T-cell (primary cell): ENCODE data around the gene PNRC1. TPM values are rescaled to one million over a fixed set of nuclear protein-coding genes. Genes with fewer than 3 reads are reported as not detected.
"Not testable (repeated sequence)": the region's sequence is repeated elsewhere in the genome, so short reads cannot be mapped to it uniquely, and the experiment has no call there.

Source experiments
- ATAC-seq, 4 experiments: fragments of 200-7000 bp in 3 of 4; fragments of 150-1000 bp in 1 of 4; cut with Tn5 transposase; replicated peaks in 1 of 4; 1 replicate in 3 of 4; 2 replicates in 1 of 4; pipeline ENCODE4 v1.10.0; 2021; ENCODE audit warnings: moderate library complexity in 3 of 4, mild to moderate bottlenecking in 2 of 4, moderate number of reproducible peaks in 1 of 4
- CTCF ChIA-PET, 2 donors: fragments of 300-600 bp; sonication (Branson Sonifier 250); formaldehyde crosslinking; loops; one replicate each; lab custom pipeline; 2022; ENCODE audit warnings: antibody characterized with exemption in 2 of 2; lab: Charles Lee
- POLR2A ChIA-PET, 2 donors: fragments of 300-600 bp; sonication (Branson Sonifier 250); formaldehyde crosslinking; loops; one replicate each; lab custom pipeline; 2022; ENCODE audit warnings: antibody characterized with exemption in 2 of 2; lab: Charles Lee
- DNase-seq, 35 experiments: peaks; one replicate each; pipeline versions ENCODE4 v3.0.0 to v3.0.0-alpha.2; 2013 to 2023
- H3K27ac ChIP-seq: one replicate; pipeline ENCODE4 v1.5.1; 2013; ENCODE audit warnings: low read length
- H3K27me3 ChIP-seq, 2 experiments: replicated peaks in 1 of 2; 1 replicate in 1 of 2; 2 replicates in 1 of 2; pipeline versions ENCODE4 v1.6.1 to v1.7.0; 2013; ENCODE audit warnings: low read length in 1 of 2, mixed read lengths in 1 of 2; ENCODE audit not compliant: control insufficient read depth in 2 of 2, insufficient read depth in 2 of 2; ENCODE audit errors: extremely low read depth in 1 of 2
- H3K36me3 ChIP-seq, 2 donors: 1 replicate in 1 of 2; 2 replicates in 1 of 2; pipeline versions ENCODE4 v1.6.1 to v1.7.0; 2013; ENCODE audit warnings: low read length in 1 of 2; ENCODE audit not compliant: control insufficient read depth in 2 of 2, insufficient read depth in 1 of 2; ENCODE audit errors: extremely low read depth in 1 of 2
- H3K4me1 ChIP-seq, 2 experiments: 1 replicate in 1 of 2; 2 replicates in 1 of 2; pipeline versions ENCODE4 v1.6.1 to v1.7.0; 2013; ENCODE audit warnings: low read length in 2 of 2, mixed read lengths in 1 of 2; ENCODE audit not compliant: insufficient read depth in 2 of 2, control insufficient read depth in 1 of 2; ENCODE audit errors: extremely low read depth in 1 of 2
- H3K4me3 ChIP-seq, 2 donors: 1 replicate in 1 of 2; 2 replicates in 1 of 2; pipeline versions ENCODE4 v1.5.1 to v1.7.0; 2013; ENCODE audit warnings: mild to moderate bottlenecking in 2 of 2, low read length in 1 of 2, moderate library complexity in 1 of 2; ENCODE audit not compliant: control insufficient read depth in 1 of 2; ENCODE audit errors: extremely low read depth in 1 of 2
- H3K9me3 ChIP-seq: 2 replicates; pipeline ENCODE4 v1.7.0; 2013
- H3K27ac Mint-ChIP-seq, 2 donors: one replicate each; pipeline ENCODE4 v1.8.0; 2020 to 2021; ENCODE audit warnings: mild to moderate bottlenecking in 2 of 2, mixed read lengths in 2 of 2
- H3K27me3 Mint-ChIP-seq, 2 donors: one replicate each; pipeline ENCODE4 v1.8.0; 2021 to 2022; ENCODE audit warnings: mixed read lengths in 2 of 2
- H3K36me3 Mint-ChIP-seq: one replicate; pipeline ENCODE4 v1.8.0; 2021; ENCODE audit warnings: mixed read lengths
- H3K4me1 Mint-ChIP-seq, 3 donors: one replicate each; pipeline ENCODE4 v1.8.0; 2020 to 2022; ENCODE audit warnings: mixed read lengths in 3 of 3, mild to moderate bottlenecking in 1 of 3
- H3K4me3 Mint-ChIP-seq, 3 donors: one replicate each; pipeline ENCODE4 v1.8.0; 2020 to 2022; ENCODE audit warnings: mild to moderate bottlenecking in 3 of 3, mixed read lengths in 3 of 3, moderate library complexity in 3 of 3
- H3K9me3 Mint-ChIP-seq, 3 donors: one replicate each; pipeline ENCODE4 v1.8.0; 2020 to 2022; ENCODE audit warnings: mixed read lengths in 3 of 3
- WGBS: methylation state at CpG from one replicate; pipeline ENCODE4 v1.1.5; 2013; ENCODE audit warnings: missing lambda C conversion rate; ENCODE audit not compliant: insufficient coverage; 5-methylcytosine and 5-hydroxymethylcytosine counted together
- total RNA-seq, 35 experiments: library from RNA in 6 of 35; stranded (reverse) in 6 of 35; fragments of 120-200 nt in 1 of 35; gene quantifications; one replicate each; pipeline versions ENCODE4 v1.2.1 to v1.2.4 and lab custom pipeline; 2013 to 2026

Gene PNRC1
- total RNA-seq, 5 donors from 2014 or later (not counting 1 experiment from before 2014, with no cell fraction given): 421 to 792 (median 481) TPM

DNA sequence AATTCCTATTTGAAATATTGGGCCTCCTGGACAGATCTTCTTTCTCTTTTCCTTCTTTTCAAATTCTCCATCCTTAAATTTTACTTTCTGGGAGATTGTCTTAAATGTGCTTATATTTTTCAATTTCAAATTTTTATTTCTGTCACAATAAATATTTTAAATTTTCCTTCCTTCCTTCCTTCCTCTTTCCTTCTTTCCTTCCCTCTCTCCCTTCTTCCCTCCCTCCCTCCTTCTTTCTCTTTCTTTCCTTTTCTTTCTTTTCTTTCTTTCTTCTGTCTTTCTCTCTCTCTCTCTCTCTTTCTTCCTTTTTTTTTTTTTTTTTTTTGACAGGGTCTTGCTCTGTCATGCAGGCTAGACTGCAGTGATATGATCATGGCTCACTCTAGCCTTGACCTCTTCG lies 16.7 kb upstream of the PNRC1 start:
- H3K36me3 Mint-ChIP-seq: no peaks in the 10 kb centered on the region

DNA sequence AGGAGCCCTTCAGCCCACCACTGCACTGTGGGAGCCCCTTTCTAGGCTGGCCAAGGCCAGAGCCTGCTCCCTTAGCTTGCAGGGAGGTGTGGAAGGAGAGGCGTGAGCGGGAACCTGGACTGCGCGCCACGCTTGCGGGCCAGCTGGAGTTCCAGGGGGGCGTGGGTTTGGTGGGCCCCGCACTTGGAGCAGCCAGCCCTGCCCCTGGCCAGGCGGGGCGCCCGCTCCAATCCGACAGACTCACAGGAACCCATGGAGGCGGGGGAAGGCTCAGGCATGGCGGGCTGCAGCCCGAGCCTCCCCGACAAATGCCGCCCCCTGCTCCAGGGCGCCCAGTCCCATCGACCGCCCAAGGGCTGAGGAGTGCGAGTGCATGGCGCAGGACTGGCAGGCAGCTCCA lies 15.6 kb upstream of the PNRC1 start:
- H3K4me3 ChIP-seq, H3K9me3 ChIP-seq, H3K4me3 Mint-ChIP-seq, H3K9me3 Mint-ChIP-seq, H3K36me3 Mint-ChIP-seq, H3K4me1 Mint-ChIP-seq, POLR2A ChIA-PET, DNase-seq, H3K4me1 ChIP-seq, H3K27ac Mint-ChIP-seq, H3K27me3 ChIP-seq, ATAC-seq, H3K36me3 ChIP-seq, H3K27ac ChIP-seq: not testable (repeated sequence)
- CTCF ChIA-PET: interaction anchor here in 1 of 2 donors (0.6 kb wide), 1 partner anchor 12 kb away, joined by 7 read pairs; no protein-coding TSS in a partner anchor
- 98% methylated on average over 18 of the region's 22 CpGs for WGBS
- H3K27me3 Mint-ChIP-seq: peaks cover 5 to 11% of the 10 kb centered on the region in 2 donors

More for the DNA sequence above, 16.7 kb upstream of the PNRC1 start:
- no peak overlapping the region for H3K4me3 ChIP-seq
- CTCF ChIA-PET: interaction anchor here in 1 of 2 donors (0.6 kb wide), 1 partner anchor 15 kb away, joined by 3 read pairs; no protein-coding TSS in a partner anchor
- H3K9me3 Mint-ChIP-seq: no peaks in the 10 kb centered on the region
- ATAC-seq (no peak), DNase-seq (no peak)
- no peak overlapping the region for H3K4me3 Mint-ChIP-seq
- H3K36me3 ChIP-seq: no peaks in the 10 kb centered on the region
- WGBS: no CpG with 5 or more reads among the region's 1 CpG
- no peaks in the 10 kb centered on the region for H3K4me1 Mint-ChIP-seq
- H3K27me3 Mint-ChIP-seq: peaks cover 3 to 11% of the 10 kb centered on the region in 2 donors
- H3K9me3 ChIP-seq: no peaks in the 10 kb centered on the region
- H3K27ac Mint-ChIP-seq: no peak overlapping the region
- POLR2A ChIA-PET: no interaction called here
- H3K4me1 ChIP-seq: no peaks in the 10 kb centered on the region
- H3K27me3 ChIP-seq: peaks cover 0 to 3% of the 10 kb centered on the region in 2 experiments
- H3K27ac ChIP-seq: no peak overlapping the region

DNA sequence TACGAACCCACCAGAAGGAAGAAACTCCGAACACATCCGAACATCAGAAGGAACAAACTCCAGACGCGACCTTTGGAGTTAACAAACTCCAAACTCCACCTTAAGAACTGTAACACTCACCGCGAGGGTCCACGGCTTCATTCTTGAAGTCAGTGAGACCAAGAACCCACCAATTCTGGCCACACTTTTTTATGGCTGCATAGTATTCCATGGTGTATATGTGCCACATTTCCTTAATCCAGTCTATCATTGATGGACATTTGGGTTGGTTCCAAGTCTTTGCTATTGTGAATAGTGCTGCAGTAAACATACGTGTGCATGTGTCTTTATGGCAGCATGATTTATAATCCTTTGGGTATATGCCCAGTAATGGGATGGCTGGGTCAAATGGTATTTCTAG lies 14.4 kb upstream of the PNRC1 start:
- H3K27ac Mint-ChIP-seq, H3K36me3 Mint-ChIP-seq, H3K9me3 ChIP-seq, POLR2A ChIA-PET, H3K27me3 ChIP-seq, H3K4me3 ChIP-seq, H3K4me3 Mint-ChIP-seq, H3K36me3 ChIP-seq, DNase-seq, ATAC-seq, H3K27ac ChIP-seq, CTCF ChIA-PET, H3K4me1 Mint-ChIP-seq, H3K9me3 Mint-ChIP-seq, H3K4me1 ChIP-seq: not testable (repeated sequence)
- WGBS: 82% methylated on average over 5 of the region's 9 CpGs
- peaks cover 5 to 12% of the 10 kb centered on the region in 2 donors for H3K27me3 Mint-ChIP-seq

DNA sequence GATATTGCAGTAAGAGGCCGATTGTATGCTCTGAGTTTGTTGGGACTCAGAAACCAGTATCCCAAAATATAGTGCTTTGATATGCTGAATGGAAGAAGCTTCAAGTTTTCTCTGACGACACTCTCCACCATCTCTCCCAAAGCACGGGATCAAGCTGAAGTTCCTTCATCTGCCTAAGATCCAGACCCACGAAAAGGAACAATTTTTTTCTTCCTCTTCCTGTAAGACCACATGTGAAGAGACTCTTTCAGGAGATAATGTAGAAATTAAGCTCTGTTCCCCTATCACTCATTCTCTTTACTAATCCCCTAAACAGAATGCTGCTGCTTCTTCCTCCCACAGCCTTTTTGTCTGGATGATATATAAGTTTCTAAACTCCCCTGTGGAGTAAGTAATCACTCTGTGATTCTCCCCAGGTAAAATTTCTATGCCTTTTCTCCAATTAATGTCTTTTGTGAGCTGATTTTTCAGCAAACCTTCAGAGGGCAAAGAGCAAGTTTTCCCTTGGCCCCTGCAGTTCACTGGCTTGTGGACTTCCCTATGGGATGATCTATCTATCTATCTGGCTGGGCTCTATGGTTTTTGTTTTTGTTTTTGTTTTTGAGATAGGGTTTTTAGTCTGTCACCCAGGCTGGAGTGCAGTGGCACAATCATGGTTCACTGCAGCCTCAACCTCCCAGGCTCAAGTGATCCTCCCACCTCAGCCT lies 13.5 kb upstream of the PNRC1 start:
- H3K9me3 Mint-ChIP-seq: no peaks in the 10 kb centered on the region
- ChIA-PET CTCF (interaction anchor here in 1 of 2 donors (0.5 kb wide), 1 partner anchor 93 kb away, joined by 5 read pairs; no protein-coding TSS in a partner anchor), POLR2A (interaction anchor here in 1 of 2 donors (1.4 kb wide), 1 partner anchor 14 kb away, joined by 6 read pairs; the partner anchor contains the start of gene PNRC1)
- peaks cover 0 to under 1% (median 0%) of the 10 kb centered on the region in 3 donors for H3K4me1 Mint-ChIP-seq
- no peak overlapping the region for H3K27ac ChIP-seq
- no CpG with 5 or more reads among the region's 4 CpGs for WGBS
- ATAC-seq (no peak), DNase-seq (no peak)
- H3K4me1 ChIP-seq: no peaks in the 10 kb centered on the region
- H3K9me3 ChIP-seq: no peaks in the 10 kb centered on the region
- H3K4me3 Mint-ChIP-seq: no peak overlapping the region
- H3K36me3 Mint-ChIP-seq: no peaks in the 10 kb centered on the region
- peaks cover 0 to 8% of the 10 kb centered on the region in 2 experiments for H3K27me3 ChIP-seq
- H3K27ac Mint-ChIP-seq: no peak overlapping the region
- no peaks in the 10 kb centered on the region for H3K36me3 ChIP-seq
- H3K4me3 ChIP-seq: no peak overlapping the region
- peaks cover 5 to 12% of the 10 kb centered on the region in 2 donors for H3K27me3 Mint-ChIP-seq

- ChIA-PET CTCF (no interaction called here), POLR2A (interaction anchor here in 1 of 2 donors (1.4 kb wide), 1 partner anchor 13 kb away, joined by 6 read pairs; the partner anchor contains the start of gene PNRC1)
- H3K4me1 Mint-ChIP-seq: peaks cover 0 to 7% (median 0%) of the 10 kb centered on the region in 3 donors
- no peak overlapping the region for H3K4me3 ChIP-seq
- no peak overlapping the region for H3K27ac ChIP-seq
- no peaks in the 10 kb centered on the region for H3K36me3 ChIP-seq
- H3K9me3 ChIP-seq: no peaks in the 10 kb centered on the region
- peaks cover 0 to 2% of the 10 kb centered on the region in 2 experiments for H3K4me1 ChIP-seq
- peaks cover 5 to 12% of the 10 kb centered on the region in 2 donors for H3K27me3 Mint-ChIP-seq
- no peak overlapping the region for H3K4me3 Mint-ChIP-seq
- no peak overlapping the region for H3K27ac Mint-ChIP-seq
- no peaks in the 10 kb centered on the region for H3K9me3 Mint-ChIP-seq
- peaks cover 0 to 8% of the 10 kb centered on the region in 2 experiments for H3K27me3 ChIP-seq
- no peaks in the 10 kb centered on the region for H3K36me3 Mint-ChIP-seq
- no peak for DNase-seq
- no peak for ATAC-seq
Measured at GRCh38 chr6:89067796-89068195, 12.8 kb upstream of the PNRC1 start.

GRCh38 chr6:89068695-89069094 lies 11.9 kb upstream of the PNRC1 start:
- H3K27me3 ChIP-seq: peaks cover 0 to 8% of the 10 kb centered on the region in 2 experiments
- POLR2A ChIA-PET: no interaction called here
- peaks cover 0 to 5% of the 10 kb centered on the region in 2 experiments for H3K4me1 ChIP-seq
- ATAC-seq (no peak), DNase-seq (no peak)
- H3K4me3 Mint-ChIP-seq: no peak overlapping the region
- no peak overlapping the region for H3K4me3 ChIP-seq
- no peak overlapping the region for H3K27ac ChIP-seq
- no peaks in the 10 kb centered on the region for H3K36me3 Mint-ChIP-seq
- H3K9me3 ChIP-seq: no peaks in the 10 kb centered on the region
- H3K36me3 ChIP-seq: no peaks in the 10 kb centered on the region
- H3K9me3 Mint-ChIP-seq: no peaks in the 10 kb centered on the region
- no CpG with 5 or more reads among the region's 1 CpG for WGBS
- no peak overlapping the region for H3K27ac Mint-ChIP-seq
- peaks cover 5 to 12% of the 10 kb centered on the region in 2 donors for H3K27me3 Mint-ChIP-seq
- peaks cover 0 to 16% (median 5%) of the 10 kb centered on the region in 3 donors for H3K4me1 Mint-ChIP-seq
- CTCF ChIA-PET: interaction anchor here in 1 of 2 donors (0.6 kb wide), 1 partner anchor 82 kb away, joined by 4 read pairs; no protein-coding TSS in a partner anchor
